ENCODE measurements around the gene RPS6KA6. TPM values are rescaled to one million over a fixed set of nuclear protein-coding genes. Genes with fewer than 3 reads are reported as not detected.
A peak's percentile ranks its signal among the peaks of the same experiment; 100 is the strongest.

RPS6KA6 gene
- total and polyA plus RNA-seq, 5 experiments from 2014 or later, result 0.26 to 0.57 (median 0.30) TPM; not detected in 2

DNA sequence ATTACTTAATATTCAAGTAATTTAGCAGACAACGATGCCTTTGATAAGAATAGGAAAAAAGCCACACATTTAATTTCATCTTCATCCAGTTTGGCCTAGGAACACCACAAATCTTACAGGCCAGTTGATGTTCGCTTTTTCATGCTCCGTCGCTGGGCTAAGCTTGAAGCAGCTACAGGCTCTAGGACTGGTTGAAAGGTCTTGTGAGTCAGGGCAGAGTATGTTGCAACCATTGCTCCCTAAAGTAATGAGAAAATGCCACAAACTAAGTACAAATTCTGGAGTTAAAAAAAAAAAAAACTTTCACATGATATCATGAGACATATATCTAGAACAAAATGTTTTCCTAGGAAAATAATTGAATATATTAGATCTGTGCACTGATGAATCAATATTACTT, 123.8 kb downstream of the RPS6KA6 start:
- ATAC-seq (no peak), DNase-seq (no peak)
- no peaks in the 10 kb centered on the region for H3K4me1 Mint-ChIP-seq
- no peaks in the 10 kb centered on the region for H3K36me3 Mint-ChIP-seq
- no peak overlapping the region for H3K4me3 Mint-ChIP-seq
- H3K27me3 Mint-ChIP-seq, result no peaks in the 10 kb centered on the region
- POLR2A ChIA-PET, result no interaction called here
- H3K9me3 Mint-ChIP-seq, result peaks cover 0 to 4% (median 0%) of the 10 kb centered on the region in 9 donors
- H3K27ac Mint-ChIP-seq, result no peak overlapping the region

DNA sequence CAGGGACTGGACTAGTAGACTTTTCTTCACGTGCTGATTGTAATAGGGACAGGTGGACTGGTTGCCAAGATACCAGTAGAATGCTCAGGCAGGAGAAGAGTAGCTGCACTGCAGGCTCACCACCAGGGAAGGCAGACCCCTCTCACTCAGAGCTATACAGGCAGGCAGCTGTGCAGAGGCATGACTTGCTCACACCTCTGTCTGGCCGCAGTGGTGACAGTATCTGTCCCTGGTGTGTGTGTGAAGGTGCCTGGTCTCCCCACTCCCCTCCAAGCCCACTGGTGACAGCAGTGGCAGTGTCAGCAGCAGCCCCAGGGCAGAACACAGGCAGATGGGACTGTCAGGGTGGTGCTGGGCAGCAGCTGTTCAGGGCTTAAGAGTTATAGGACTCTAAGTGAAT, 140.7 kb downstream of the RPS6KA6 start:
- Mint-ChIP-seq H3K4me1 (no peaks in the 10 kb centered on the region), H3K9me3 (peaks cover 0 to 1% (median 0%) of the 10 kb centered on the region in 9 donors), H3K27me3 (no peaks in the 10 kb centered on the region), H3K36me3 (no peaks in the 10 kb centered on the region), H3K27ac (peak overlapping the region in 1 of 10 donors; percentile 20), H3K4me3 (no peak overlapping the region)
- POLR2A ChIA-PET, result no interaction called here
- no peak for DNase-seq
- ATAC-seq, result no peak

DNA sequence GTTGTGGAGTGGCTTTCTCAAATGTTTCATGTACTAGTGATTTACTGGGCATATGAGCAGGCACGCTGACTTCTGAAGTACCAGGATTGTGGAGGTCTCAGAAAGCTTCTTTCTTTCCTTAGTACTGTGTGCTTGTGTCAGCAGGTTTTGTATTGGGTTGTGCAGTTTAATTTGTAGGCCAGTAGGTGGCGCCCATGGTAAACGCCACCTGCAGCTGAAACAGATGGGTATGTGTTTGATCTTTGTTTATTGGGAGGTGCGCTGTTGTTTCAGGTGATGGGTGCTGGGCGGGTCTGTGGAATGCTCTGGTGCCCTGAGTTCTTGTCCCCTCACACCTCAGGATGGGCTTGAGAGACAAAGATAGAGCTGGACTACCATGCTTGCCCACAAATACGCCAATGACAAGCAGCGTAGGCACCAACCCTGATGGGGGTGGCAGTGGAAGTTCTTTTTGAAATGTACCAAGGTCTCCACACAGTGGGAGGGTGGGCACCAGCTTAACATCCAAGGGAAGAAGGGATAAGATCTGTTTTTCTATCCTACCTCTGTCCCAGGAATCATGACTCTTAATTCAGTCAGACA, 141.5 kb downstream of the RPS6KA6 start:
- H3K27ac Mint-ChIP-seq, result no peak overlapping the region
- ATAC-seq (no peak), DNase-seq (peak in 3 of 10 donors; percentile 4 to 25 (median 16))
- peaks cover 0 to 2% (median 0%) of the 10 kb centered on the region in 9 donors for H3K9me3 Mint-ChIP-seq
- no peak overlapping the region for H3K4me3 Mint-ChIP-seq
- no peaks in the 10 kb centered on the region for H3K27me3 Mint-ChIP-seq
- POLR2A ChIA-PET, result no interaction called here
- no peaks in the 10 kb centered on the region for H3K4me1 Mint-ChIP-seq
- H3K36me3 Mint-ChIP-seq, result no peaks in the 10 kb centered on the region

DNA sequence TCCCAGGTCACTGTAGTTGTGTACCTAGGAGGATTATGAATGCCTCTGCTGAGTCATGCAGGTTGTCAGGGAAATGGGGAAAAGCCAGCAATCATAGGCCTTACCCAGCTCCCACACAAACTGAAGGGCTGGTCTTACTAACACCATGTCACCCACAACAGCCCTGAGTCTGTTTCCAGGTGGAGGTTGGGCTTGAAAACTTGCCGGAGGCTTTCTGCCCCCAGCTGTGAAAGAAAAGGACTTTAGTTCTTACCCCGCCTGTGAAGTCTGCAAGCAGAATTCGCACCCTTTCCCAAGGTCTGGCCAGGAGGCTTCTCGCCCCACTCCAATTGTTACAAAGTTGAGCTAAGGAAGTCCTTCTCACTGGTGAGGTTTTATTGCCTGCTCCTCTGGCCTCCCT, 143.9 kb downstream of the RPS6KA6 start:
- DNase-seq, result no peak
- Mint-ChIP-seq H3K4me3 (no peak overlapping the region), H3K27ac (no peak overlapping the region), H3K36me3 (no peaks in the 10 kb centered on the region), H3K27me3 (no peaks in the 10 kb centered on the region), H3K4me1 (no peaks in the 10 kb centered on the region), H3K9me3 (peaks cover 0 to 6% (median 0%) of the 10 kb centered on the region in 9 donors)
- no peak for ATAC-seq
- POLR2A ChIA-PET, result no interaction called here

Small RNA genes lying within 50 kb of the gene (microRNA-seq; reads per million reads assigned to microRNA genes)
- not detected for gene MIR548I4 (ENCODE audit: borderline microRNAs expressed)
